Activated CD8-positive, alpha-beta T cell treated with anti-CD3 and anti-CD28 coated beads for 36 hours (primary cell): Measurements from ENCODE around the gene SFXN5. TPM values are rescaled to one million over a fixed set of nuclear protein-coding genes. Genes with fewer than 3 reads are reported as not detected.

Experiments used
- ATAC-seq: fragments of 200-7000 bp; cut with Tn5 transposase; one replicate; pipeline ENCODE4 v1.10.0; 2021; ENCODE audit warnings: mild to moderate bottlenecking, moderate library complexity
- CTCF ChIA-PET: fragments of 350-600 bp; sonication (Branson Sonifier 250); formaldehyde crosslinking; loops from one replicate; lab custom pipeline; 2021; ENCODE audit warnings: antibody characterized with exemption; lab: Charles Lee
- POLR2A ChIA-PET: fragments of 350-600 bp; sonication (Branson Sonifier 250); formaldehyde crosslinking; loops from one replicate; lab custom pipeline; 2021; ENCODE audit warnings: antibody characterized with exemption; lab: Charles Lee
- DNase-seq: peaks from one replicate; pipeline ENCODE4 v3.0.0-alpha.2; 2020
- H3K27ac Mint-ChIP-seq: one replicate; pipeline ENCODE4 v1.8.0; 2021; ENCODE audit warnings: mild to moderate bottlenecking, mixed read lengths
- H3K27me3 Mint-ChIP-seq: one replicate; pipeline ENCODE4 v1.8.0; 2021; ENCODE audit warnings: mixed read lengths
- H3K36me3 Mint-ChIP-seq: one replicate; pipeline ENCODE4 v1.8.0; 2021; ENCODE audit warnings: low read depth, mixed read lengths
- H3K4me1 Mint-ChIP-seq: one replicate; pipeline ENCODE4 v1.8.0; 2021; ENCODE audit warnings: low read depth, mixed read lengths
- H3K4me3 Mint-ChIP-seq: one replicate; pipeline ENCODE4 v1.8.0; 2021; ENCODE audit warnings: mild to moderate bottlenecking, moderate library complexity, mixed read lengths
- H3K9me3 Mint-ChIP-seq: one replicate; pipeline ENCODE4 v1.8.0; 2021; ENCODE audit warnings: mixed read lengths
- intact Hi-C: fragments of 100-400 bp; cut with micrococcal nuclease; formaldehyde crosslinking; loops from one replicate; pipeline ENCODE4 v1.10.0; 2022
- total RNA-seq, 2 experiments: library from RNA; stranded (reverse); gene quantifications; one replicate each; pipeline ENCODE4 v1.2.3, GENCODE V29; 2021
- TF ChIP-seq, protein P1 (sequence below): fragments of 200-600 bp; IDR thresholded peaks from one replicate; pipeline ENCODE4 v1.8.0; 2022; ENCODE audit warnings: antibody characterized with exemption, mild to moderate bottlenecking

Gene SFXN5
- total RNA-seq, 2 experiments from 2014 or later = 7.4 to 9.6 TPM

GRCh38 chr2:72953528-72953927 lies 118.0 kb downstream of the SFXN5 start:
- Mint-ChIP-seq H3K4me3 (peak overlapping the region; percentile 70), H3K27ac (peak overlapping the region; percentile 78), H3K36me3 (no peaks in the 10 kb centered on the region), H3K4me1 (peaks cover 10% of the 10 kb centered on the region), H3K27me3 (no peaks in the 10 kb centered on the region), H3K9me3 (no peaks in the 10 kb centered on the region)
- no peak for DNase-seq
- ChIA-PET CTCF (interaction anchor here (1.2 to 1.3 kb wide), 2 partner anchors 20 to 66 kb away, joined by 4 to 5 read pairs; partner anchors contain the start of gene SPR), POLR2A (interaction anchor here (0.8 to 1.1 kb wide), 3 partner anchors 10 to 190 kb away, joined by 3 read pairs; no protein-coding TSS in a partner anchor)
- ATAC-seq = no peak
- intact Hi-C loops = no loop called here
- TF ChIP-seq, protein P1, sequence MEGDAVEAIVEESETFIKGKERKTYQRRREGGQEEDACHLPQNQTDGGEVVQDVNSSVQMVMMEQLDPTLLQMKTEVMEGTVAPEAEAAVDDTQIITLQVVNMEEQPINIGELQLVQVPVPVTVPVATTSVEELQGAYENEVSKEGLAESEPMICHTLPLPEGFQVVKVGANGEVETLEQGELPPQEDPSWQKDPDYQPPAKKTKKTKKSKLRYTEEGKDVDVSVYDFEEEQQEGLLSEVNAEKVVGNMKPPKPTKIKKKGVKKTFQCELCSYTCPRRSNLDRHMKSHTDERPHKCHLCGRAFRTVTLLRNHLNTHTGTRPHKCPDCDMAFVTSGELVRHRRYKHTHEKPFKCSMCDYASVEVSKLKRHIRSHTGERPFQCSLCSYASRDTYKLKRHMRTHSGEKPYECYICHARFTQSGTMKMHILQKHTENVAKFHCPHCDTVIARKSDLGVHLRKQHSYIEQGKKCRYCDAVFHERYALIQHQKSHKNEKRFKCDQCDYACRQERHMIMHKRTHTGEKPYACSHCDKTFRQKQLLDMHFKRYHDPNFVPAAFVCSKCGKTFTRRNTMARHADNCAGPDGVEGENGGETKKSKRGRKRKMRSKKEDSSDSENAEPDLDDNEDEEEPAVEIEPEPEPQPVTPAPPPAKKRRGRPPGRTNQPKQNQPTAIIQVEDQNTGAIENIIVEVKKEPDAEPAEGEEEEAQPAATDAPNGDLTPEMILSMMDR = no peak

DNA sequence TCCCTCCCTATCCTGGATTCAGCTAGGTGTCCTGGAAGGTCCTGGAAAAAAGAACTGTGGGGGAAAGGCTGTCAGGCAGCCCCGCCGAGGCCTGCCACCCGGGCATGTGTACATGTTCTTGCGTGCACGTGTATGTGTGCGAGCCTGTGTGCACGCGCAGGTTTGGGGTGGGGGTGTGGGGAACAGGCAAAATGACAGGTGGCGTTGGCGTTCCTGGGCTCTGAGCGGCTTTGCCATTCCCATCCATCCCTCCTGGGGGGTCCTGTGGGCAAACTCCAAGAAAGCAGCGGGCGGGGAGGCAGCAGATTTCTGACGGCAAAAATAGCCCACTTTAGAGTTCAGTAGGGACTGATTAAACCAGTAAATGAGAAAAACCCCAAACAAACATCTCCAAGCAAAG lies 118.6 kb downstream of the SFXN5 start:
- H3K27ac Mint-ChIP-seq = no peak overlapping the region

DNA sequence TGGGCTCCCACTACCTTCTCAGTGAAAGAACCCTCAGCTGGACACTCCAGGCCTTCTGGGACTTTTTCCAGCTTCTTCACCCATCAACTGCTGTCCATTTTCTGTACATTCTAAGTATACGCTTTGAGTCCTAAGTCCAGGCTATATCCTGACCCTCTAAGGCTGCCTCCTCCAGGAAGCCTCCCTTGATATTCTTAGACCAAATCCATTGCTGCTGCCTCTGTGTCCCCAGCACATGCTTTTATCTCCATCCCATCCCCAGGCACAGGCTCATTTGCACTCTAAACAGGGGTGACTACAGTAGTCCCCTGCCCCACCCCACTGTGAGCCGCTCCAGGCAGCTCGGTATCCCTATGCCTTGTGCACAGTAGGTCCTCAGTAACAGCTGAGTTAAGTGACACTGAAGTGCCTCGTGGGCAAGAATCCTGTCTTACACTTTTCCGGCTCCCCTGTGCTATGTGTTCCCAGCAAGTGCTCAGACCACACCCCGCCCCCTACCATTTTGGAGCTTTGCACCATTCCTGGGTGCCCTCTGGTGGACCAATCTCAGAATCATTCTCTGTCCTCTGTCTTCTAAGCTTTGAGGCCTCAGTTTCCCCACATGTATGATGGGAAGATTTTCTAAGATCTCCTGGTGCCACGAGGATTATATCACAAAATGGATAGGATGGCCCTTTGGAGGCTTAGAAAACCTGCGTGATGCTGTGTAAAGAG lies 119.2 kb downstream of the SFXN5 start:
- DNase-seq = no peak
- intact Hi-C loops = no loop called here
- no peaks in the 10 kb centered on the region for H3K27me3 Mint-ChIP-seq
- H3K27ac Mint-ChIP-seq = no peak overlapping the region
- H3K36me3 Mint-ChIP-seq = no peaks in the 10 kb centered on the region
- POLR2A ChIA-PET = interaction anchor here (1.2 kb wide), 1 partner anchor 11 kb away, joined by 3 read pairs; no protein-coding TSS in a partner anchor
- no peak for ATAC-seq
- TF ChIP-seq, protein P1 = no peak
- CTCF ChIA-PET = interaction anchor here (0.8 to 1.5 kb wide), 4 partner anchors 17 to 64 kb away, joined by 3 to 8 read pairs (median 3); no protein-coding TSS in a partner anchor
- H3K9me3 Mint-ChIP-seq = no peaks in the 10 kb centered on the region
- no peak overlapping the region for H3K4me3 Mint-ChIP-seq
- H3K4me1 Mint-ChIP-seq = peaks cover 10% of the 10 kb centered on the region

More for the DNA sequence above, 118.6 kb downstream of the SFXN5 start:
- no peaks in the 10 kb centered on the region for H3K36me3 Mint-ChIP-seq
- intact Hi-C loops = no loop called here
- no peak for ATAC-seq
- TF ChIP-seq, protein P1 = no peak
- H3K9me3 Mint-ChIP-seq = no peaks in the 10 kb centered on the region
- peaks cover 10% of the 10 kb centered on the region for H3K4me1 Mint-ChIP-seq
- ChIA-PET CTCF (interaction anchor here (1.5 kb wide), 1 partner anchor 60 kb away, joined by 8 read pairs; no protein-coding TSS in a partner anchor), POLR2A (no interaction called here)
- no peaks in the 10 kb centered on the region for H3K27me3 Mint-ChIP-seq
- no peak for DNase-seq
- no peak overlapping the region for H3K4me3 Mint-ChIP-seq

DNA sequence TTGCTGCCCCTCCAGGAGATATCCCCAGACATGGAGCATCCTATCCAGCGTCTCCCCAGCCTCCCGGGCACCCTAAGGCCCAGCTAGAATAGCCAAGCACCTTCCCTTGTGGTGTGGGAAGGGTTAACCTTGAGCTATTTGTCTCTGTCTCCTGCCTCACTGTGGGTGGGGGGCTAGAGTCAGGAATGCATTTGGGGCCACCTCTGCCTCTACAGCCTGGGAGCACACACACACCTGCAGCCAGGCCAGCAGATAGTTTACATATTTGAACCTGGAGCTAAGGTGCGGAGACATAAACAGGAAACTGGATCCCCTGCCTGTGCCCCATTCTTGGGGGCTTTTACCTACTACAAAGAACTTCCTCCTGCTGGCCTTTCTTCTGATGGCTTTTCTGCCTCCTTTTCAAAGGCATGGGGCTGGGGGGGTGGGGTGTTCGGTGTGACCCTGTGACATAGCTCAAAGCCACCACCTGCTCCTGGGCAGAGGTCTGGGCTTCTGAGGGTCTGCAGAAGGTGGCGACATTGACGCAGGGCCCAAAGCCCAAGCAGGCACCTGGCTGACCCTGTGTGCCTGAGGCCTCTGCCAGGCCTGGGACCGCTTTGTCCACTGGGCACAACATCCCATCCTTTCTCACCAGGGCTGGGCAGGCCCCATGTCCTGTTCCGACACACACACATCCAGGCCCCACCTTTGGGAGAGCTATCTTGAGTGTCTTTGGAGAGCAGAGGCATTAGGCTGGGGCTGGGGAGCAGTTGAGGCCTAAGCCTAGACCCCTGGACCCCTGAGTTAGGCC lies 120.0 kb downstream of the SFXN5 start:
- ATAC-seq (no peak), DNase-seq (no peak)
- Mint-ChIP-seq H3K4me1 (peaks cover 10% of the 10 kb centered on the region), H3K36me3 (no peaks in the 10 kb centered on the region), H3K27me3 (no peaks in the 10 kb centered on the region), H3K9me3 (no peaks in the 10 kb centered on the region), H3K27ac (no peak overlapping the region), H3K4me3 (no peak overlapping the region)
- intact Hi-C loops = no loop called here
- ChIA-PET POLR2A (interaction anchor here (0.6 to 1.2 kb wide), 3 partner anchors 12 to 61 kb away, joined by 3 read pairs; no protein-coding TSS in a partner anchor), CTCF (interaction anchor here (0.8 to 1.5 kb wide), 5 partner anchors 16 to 64 kb away, joined by 3 to 8 read pairs (median 3); no protein-coding TSS in a partner anchor)
- TF ChIP-seq, protein P1 = no peak
